Omental fat pad (tissue), 4 donors: ENCODE measurements around the gene REV1. TPM values are rescaled to one million over a fixed set of nuclear protein-coding genes. Genes with fewer than 3 reads are reported as not detected.
"Not testable (repeated sequence)": the region's sequence is repeated elsewhere in the genome, so short reads cannot be mapped to it uniquely, and the experiment has no call there.

Experiments used
- ATAC-seq: fragments of 150-250 bp; one replicate; pipeline ENCODE4 v1.9.1; 2016; ENCODE audit warnings: mild to moderate bottlenecking, moderate library complexity; ENCODE audit not compliant: low FRiP score
- DNase-seq: peaks from one replicate; pipeline ENCODE4 v3.0.0-alpha.2; 2019; ENCODE audit warnings: low spot score
- CTCF ChIP-seq, 3 donors: fragments of 450-650 bp; IDR thresholded peaks; one replicate each; pipeline ENCODE4 v1.5.1; 2016 to 2017; ENCODE audit warnings: antibody characterized with exemption in 3 of 3, mild to moderate bottlenecking in 3 of 3, moderate library complexity in 2 of 3
- total RNA-seq, 4 donors: library from RNA; depleted of rRNA; stranded (reverse); fragments of >200 nt; gene quantifications; one replicate each; pipeline ENCODE4 v1.1.0, GENCODE V29; 2016

The REV1 gene
- total RNA-seq, 4 donors from 2014 or later, result 33.5 to 76.1 (median 51.5) TPM

- no peak for TF ChIP-seq CTCF (IDR thresholded peaks at IDR 0.05)
- DNase-seq (no peak), ATAC-seq (no peak)
Observed at GRCh38 chr2:99382143-99382542, 107.7 kb downstream of the REV1 start.

- no peak for DNase-seq
- no peak for ATAC-seq
- no peak for TF ChIP-seq CTCF (IDR thresholded peaks at IDR 0.05)
Observed at GRCh38 chr2:99380376-99381010, 109.3 kb downstream of the REV1 start.

DNA sequence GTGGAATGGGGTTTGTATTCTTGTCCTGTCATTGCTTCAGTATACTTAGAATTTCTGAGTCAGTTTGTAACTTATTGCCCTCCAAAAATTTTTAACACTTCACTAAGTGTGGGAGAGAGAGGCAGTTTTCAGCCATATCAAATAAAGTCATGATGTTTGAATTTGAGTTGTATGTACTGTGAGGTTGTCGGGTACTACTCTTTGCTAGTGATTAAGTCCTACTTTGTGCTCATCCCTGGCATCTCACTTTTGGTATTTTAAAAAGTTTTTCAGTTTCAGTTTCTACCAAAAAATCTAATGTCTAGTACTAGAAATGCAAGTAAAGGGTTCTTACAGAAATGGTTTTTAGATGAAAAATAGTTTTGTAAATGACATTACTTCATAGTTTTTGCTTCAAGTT lies 111.9 kb downstream of the REV1 start:
- DNase-seq (no peak), ATAC-seq (no peak)
- no peak for TF ChIP-seq CTCF (IDR thresholded peaks at IDR 0.05)

GRCh38 chr2:99376254-99376864 lies 113.5 kb downstream of the REV1 start:
- DNase-seq (no peak), ATAC-seq (no peak)
- no peak for TF ChIP-seq CTCF (IDR thresholded peaks at IDR 0.05)

GRCh38 chr2:99374747-99375146 lies 115.1 kb downstream of the REV1 start:
- no peak for DNase-seq
- no peak for ATAC-seq
- no peak for TF ChIP-seq CTCF (IDR thresholded peaks at IDR 0.05)

DNA sequence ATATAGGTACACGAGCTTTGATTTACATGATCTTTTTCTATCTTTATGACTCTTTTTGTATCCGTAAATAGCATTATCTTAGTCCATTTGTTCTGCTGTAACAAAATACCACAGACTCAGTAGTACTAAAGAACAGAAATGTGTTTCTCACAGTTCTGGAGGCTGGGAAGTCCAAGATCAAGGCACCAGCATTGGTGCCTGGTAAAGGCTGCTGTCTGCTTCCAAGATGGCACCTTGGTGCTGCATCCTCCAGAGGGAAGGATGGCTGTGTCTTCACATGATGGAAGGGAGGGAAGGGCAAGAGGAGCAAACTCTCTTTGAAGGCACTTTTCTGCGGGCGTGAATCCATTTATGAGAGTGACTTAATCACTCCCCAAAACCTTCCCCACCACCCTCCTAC lies 116.7 kb downstream of the REV1 start:
- no peak for ATAC-seq
- no peak for DNase-seq
- TF ChIP-seq CTCF (IDR thresholded peaks at IDR 0.05), result no peak

DNA sequence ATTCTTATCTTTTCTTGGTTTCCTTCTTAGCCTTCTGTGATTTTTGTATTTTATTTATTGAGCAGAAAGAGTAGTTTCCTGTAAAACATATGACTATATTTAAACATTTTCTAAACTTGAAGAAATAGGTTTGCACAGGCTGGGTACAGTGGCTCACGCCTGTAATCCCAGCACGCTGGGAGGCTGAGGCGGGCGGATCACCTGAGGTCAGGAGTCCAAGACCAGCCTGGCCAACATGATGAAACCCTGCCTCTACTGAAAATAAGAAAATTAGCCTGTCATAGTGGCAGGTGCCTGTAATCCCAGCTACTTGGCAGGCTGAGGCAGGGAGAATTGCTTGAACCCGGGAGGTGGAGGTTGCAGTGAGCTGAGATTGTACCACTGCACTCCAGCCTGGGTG lies 121.0 kb downstream of the REV1 start:
- not testable (repeated sequence) for DNase-seq, ATAC-seq
